HepG2 (cell line): ENCODE results near the gene CTSW. TPM values are rescaled to one million over a fixed set of nuclear protein-coding genes. Genes with fewer than 3 reads are reported as not detected.
A peak's percentile ranks its signal among the peaks of the same experiment; 100 is the strongest.

Experiments used
- MTF1 ChIP-seq: sonication (generic); formaldehyde crosslinking; IDR thresholded peaks from 2 replicates; pipeline ENCODE4 v1.5.0; 2020; ENCODE audit warnings: missing genetic modification reagents
- PCBP2 ChIP-seq: fragments of 200-400 bp; formaldehyde crosslinking; optimal IDR thresholded peaks from 2 replicates; pipeline ENCODE3; 2018; ENCODE audit warnings: low read length, low read depth; ENCODE audit not compliant: poor library complexity, severe bottlenecking
- SNAI1 ChIP-seq: sonication (generic); formaldehyde crosslinking; IDR thresholded peaks from 2 replicates; pipeline ENCODE4 v1.5.0; 2020; ENCODE audit warnings: mild to moderate bottlenecking, missing genetic modification reagents, borderline replicate concordance
- ZNF350 ChIP-seq: sonication (generic); formaldehyde crosslinking; IDR thresholded peaks from 2 replicates; pipeline ENCODE4 v1.4.0; 2020; ENCODE audit warnings: mild to moderate bottlenecking, low read depth, missing genetic modification reagents, borderline replicate concordance
- ZNF724P ChIP-seq: sonication (generic); formaldehyde crosslinking; IDR thresholded peaks from 2 replicates; pipeline ENCODE4 v1.8.0; 2022; ENCODE audit warnings: missing genetic modification reagents, borderline replicate concordance
- ZSCAN21 ChIP-seq: sonication (generic); formaldehyde crosslinking; IDR thresholded peaks from 2 replicates; pipeline ENCODE4 v1.8.0; 2022; ENCODE audit warnings: mild to moderate bottlenecking, missing genetic modification reagents, moderate library complexity, borderline replicate concordance
- ZSCAN31 ChIP-seq: sonication (generic); formaldehyde crosslinking; IDR thresholded peaks from 2 replicates; pipeline ENCODE4 v1.5.0; 2020; ENCODE audit warnings: low read depth, mild to moderate bottlenecking, missing genetic modification reagents
- polyA plus RNA-seq, 8 experiments: library from polyadenylated mRNA; depleted of rRNA in 3 of 8; stranded (reverse) in 7 of 8; unstranded in 1 of 8; fragments of >200 nt; fragmentation: Illumina TruSeq in 4 of 8; extraction: Trizol in 4 of 8; gene quantifications; 2 replicates each; pipeline versions ENCODE4 v1.2.1 to v1.2.3, GENCODE V29; 2011 to 2016; ENCODE audit warnings: low read depth in 4 of 8, missing spikeins in 1 of 8, mixed read lengths in 1 of 8; ENCODE audit not compliant: insufficient read depth in 1 of 8
- total RNA-seq, 5 experiments: library from RNA; depleted of rRNA; stranded (reverse); fragments of >200 nt; fragmentation: Illumina TruSeq; extraction: Trizol; gene quantifications; 2 replicates each; pipeline ENCODE4 v1.2.3, GENCODE V29; 2016; ENCODE audit warnings: low read depth in 1 of 5
- TF ChIP-seq, protein P1 (sequence below): sonication (generic); formaldehyde crosslinking; IDR thresholded peaks from 2 replicates; pipeline ENCODE4 v1.4.0; 2020; ENCODE audit warnings: missing genetic modification reagents, borderline replicate concordance
- TF ChIP-seq, protein P2 (sequence below): sonication (generic); formaldehyde crosslinking; IDR thresholded peaks from 2 replicates; pipeline ENCODE4 v1.4.0; 2020; ENCODE audit warnings: missing genetic modification reagents
- TF ChIP-seq, protein P3 (sequence below): sonication (generic); formaldehyde crosslinking; IDR thresholded peaks from 2 replicates; pipeline ENCODE4 v1.8.1; 2023; ENCODE audit warnings: mild to moderate bottlenecking, moderate library complexity, missing genetic modification reagents
- TF ChIP-seq, protein P4 (sequence below): sonication (generic); formaldehyde crosslinking; IDR thresholded peaks from 2 replicates; pipeline ENCODE4 v1.8.0; 2022; ENCODE audit warnings: mild to moderate bottlenecking, missing genetic modification reagents, borderline replicate concordance
- TF ChIP-seq, protein P5 (sequence below): sonication (generic); formaldehyde crosslinking; IDR thresholded peaks from 2 replicates; pipeline ENCODE4 v1.9.0; 2022; ENCODE audit warnings: low read depth, missing genetic modification reagents
- TF ChIP-seq, protein P6 (sequence below): sonication (generic); formaldehyde crosslinking; IDR thresholded peaks from 2 replicates; pipeline ENCODE4 v1.4.0; 2020; ENCODE audit warnings: mild to moderate bottlenecking, low read depth, missing genetic modification reagents

CTSW gene
- total and polyA plus RNA-seq, 2 of the 13 experiments (the other 11 are each of a cell fraction or from before 2014, with no cell fraction given), result 0.09 TPM; not detected in 1

DNA sequence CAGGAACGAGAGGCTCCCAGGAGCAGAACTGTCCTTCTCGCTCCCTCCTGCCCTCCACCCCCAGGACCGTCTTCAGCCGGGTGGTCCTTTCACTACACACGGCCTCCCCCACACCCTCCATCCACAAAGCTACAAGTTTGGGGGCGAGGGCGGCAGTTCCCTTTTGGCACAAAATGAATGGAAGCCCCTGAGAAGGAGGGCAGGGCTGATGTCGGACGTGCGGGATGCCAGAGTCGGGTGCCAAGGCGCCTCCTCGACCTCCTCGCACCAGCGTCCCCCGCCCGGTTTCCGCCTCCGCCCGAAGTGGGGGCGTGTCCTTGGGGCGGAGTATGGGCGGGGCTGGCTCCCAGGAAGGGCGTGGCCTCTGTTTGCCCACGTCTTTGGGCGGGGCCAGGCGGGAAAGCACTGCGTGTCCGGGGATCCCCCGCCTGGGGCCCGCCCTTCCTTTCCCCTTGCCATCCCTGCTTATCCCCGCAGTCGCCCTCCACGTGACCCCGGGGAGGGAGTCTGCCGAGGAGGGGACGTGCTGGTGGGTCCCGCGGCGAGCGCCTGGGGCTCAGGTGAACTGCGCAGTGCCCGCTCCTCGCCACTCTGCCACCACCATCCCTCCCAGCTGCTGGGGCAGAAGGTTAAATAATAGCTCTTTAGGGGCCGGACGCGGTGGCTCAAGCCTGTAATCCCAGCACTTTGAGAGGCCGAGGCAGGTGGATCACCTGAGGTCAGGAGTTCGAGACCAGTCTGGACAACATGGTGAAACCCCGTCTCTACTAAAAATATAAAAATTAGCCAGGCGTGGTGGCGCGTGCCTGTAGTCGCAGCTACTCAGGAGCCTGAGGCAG lies 6.1 kb upstream of the CTSW start (continued):
- TF ChIP-seq, protein P1, sequence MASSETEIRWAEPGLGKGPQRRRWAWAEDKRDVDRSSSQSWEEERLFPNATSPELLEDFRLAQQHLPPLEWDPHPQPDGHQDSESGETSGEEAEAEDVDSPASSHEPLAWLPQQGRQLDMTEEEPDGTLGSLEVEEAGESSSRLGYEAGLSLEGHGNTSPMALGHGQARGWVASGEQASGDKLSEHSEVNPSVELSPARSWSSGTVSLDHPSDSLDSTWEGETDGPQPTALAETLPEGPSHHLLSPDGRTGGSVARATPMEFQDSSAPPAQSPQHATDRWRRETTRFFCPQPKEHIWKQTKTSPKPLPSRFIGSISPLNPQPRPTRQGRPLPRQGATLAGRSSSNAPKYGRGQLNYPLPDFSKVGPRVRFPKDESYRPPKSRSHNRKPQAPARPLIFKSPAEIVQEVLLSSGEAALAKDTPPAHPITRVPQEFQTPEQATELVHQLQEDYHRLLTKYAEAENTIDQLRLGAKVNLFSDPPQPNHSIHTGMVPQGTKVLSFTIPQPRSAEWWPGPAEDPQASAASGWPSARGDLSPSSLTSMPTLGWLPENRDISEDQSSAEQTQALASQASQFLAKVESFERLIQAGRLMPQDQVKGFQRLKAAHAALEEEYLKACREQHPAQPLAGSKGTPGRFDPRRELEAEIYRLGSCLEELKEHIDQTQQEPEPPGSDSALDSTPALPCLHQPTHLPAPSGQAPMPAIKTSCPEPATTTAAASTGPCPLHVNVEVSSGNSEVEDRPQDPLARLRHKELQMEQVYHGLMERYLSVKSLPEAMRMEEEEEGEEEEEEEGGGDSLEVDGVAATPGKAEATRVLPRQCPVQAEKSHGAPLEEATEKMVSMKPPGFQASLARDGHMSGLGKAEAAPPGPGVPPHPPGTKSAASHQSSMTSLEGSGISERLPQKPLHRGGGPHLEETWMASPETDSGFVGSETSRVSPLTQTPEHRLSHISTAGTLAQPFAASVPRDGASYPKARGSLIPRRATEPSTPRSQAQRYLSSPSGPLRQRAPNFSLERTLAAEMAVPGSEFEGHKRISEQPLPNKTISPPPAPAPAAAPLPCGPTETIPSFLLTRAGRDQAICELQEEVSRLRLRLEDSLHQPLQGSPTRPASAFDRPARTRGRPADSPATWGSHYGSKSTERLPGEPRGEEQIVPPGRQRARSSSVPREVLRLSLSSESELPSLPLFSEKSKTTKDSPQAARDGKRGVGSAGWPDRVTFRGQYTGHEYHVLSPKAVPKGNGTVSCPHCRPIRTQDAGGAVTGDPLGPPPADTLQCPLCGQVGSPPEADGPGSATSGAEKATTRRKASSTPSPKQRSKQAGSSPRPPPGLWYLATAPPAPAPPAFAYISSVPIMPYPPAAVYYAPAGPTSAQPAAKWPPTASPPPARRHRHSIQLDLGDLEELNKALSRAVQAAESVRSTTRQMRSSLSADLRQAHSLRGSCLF, result no peak
- TF ChIP-seq, protein P2, sequence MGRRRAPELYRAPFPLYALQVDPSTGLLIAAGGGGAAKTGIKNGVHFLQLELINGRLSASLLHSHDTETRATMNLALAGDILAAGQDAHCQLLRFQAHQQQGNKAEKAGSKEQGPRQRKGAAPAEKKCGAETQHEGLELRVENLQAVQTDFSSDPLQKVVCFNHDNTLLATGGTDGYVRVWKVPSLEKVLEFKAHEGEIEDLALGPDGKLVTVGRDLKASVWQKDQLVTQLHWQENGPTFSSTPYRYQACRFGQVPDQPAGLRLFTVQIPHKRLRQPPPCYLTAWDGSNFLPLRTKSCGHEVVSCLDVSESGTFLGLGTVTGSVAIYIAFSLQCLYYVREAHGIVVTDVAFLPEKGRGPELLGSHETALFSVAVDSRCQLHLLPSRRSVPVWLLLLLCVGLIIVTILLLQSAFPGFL (CRISPR knock-in tag), result no peak
- TF ChIP-seq, protein P3, sequence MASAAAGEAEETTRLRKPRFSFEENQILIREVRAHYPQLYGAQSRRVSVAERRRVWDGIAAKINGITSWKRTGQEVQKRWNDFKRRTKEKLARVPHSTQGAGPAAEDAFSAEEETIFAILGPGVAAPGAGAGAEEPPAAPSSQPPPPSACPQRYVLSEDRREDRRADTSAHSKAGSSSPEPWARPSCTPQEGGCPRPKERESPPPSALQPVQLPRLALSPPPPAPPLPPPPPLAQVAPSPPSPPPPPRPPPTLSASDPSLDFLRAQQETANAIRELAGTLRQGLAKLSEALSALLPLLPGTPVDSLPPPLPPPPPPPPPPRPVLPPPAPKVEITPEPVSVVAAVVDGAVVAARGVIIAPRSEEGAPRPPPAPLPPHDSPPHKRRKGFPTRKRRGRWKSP (CRISPR knock-in tag), result no peak; the same call in 1 of the 2 replicates
- TF ChIP-seq ZSCAN31 (CRISPR knock-in tag), result no peak
- 0 out of 2 replicates have a peak, but pooled peaks have one; percentile 52 for TF ChIP-seq SNAI1
- TF ChIP-seq, protein P4, sequence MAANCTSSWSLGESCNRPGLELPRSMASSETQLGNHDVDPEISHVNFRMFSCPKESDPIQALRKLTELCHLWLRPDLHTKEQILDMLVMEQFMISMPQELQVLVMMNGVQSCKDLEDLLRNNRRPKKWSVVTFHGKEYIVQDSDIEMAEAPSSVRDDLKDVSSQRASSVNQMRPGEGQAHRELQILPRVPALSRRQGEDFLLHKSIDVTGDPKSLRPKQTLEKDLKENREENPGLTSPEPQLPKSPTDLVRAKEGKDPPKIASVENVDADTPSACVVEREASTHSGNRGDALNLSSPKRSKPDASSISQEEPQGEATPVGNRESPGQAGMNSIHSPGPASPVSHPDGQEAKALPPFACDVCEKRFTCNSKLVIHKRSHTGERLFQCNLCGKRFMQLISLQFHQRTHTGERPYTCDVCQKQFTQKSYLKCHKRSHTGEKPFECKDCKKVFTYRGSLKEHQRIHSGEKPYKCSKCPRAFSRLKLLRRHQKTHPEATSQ (CRISPR knock-in tag), result no peak
- TF ChIP-seq ZNF350 (CRISPR knock-in tag), result peak; percentile 83
- TF ChIP-seq, protein P5, sequence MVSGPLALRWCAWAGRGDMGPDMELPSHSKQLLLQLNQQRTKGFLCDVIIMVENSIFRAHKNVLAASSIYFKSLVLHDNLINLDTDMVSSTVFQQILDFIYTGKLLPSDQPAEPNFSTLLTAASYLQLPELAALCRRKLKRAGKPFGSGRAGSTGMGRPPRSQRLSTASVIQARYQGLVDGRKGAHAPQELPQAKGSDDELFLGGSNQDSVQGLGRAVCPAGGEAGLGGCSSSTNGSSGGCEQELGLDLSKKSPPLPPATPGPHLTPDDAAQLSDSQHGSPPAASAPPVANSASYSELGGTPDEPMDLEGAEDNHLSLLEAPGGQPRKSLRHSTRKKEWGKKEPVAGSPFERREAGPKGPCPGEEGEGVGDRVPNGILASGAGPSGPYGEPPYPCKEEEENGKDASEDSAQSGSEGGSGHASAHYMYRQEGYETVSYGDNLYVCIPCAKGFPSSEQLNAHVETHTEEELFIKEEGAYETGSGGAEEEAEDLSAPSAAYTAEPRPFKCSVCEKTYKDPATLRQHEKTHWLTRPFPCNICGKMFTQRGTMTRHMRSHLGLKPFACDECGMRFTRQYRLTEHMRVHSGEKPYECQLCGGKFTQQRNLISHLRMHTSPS (CRISPR knock-in tag), result peak; percentile 62; the same call in 1 of the 2 replicates
- no peak for TF ChIP-seq PCBP2
- TF ChIP-seq, protein P6, sequence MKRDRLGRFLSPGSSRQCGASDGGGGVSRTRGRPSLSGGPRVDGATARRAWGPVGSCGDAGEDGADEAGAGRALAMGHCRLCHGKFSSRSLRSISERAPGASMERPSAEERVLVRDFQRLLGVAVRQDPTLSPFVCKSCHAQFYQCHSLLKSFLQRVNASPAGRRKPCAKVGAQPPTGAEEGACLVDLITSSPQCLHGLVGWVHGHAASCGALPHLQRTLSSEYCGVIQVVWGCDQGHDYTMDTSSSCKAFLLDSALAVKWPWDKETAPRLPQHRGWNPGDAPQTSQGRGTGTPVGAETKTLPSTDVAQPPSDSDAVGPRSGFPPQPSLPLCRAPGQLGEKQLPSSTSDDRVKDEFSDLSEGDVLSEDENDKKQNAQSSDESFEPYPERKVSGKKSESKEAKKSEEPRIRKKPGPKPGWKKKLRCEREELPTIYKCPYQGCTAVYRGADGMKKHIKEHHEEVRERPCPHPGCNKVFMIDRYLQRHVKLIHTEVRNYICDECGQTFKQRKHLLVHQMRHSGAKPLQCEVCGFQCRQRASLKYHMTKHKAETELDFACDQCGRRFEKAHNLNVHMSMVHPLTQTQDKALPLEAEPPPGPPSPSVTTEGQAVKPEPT, result no peak
- no peak for TF ChIP-seq ZSCAN21
- no peak for TF ChIP-seq ZNF724P (CRISPR knock-in tag)
- no peak for TF ChIP-seq MTF1 (CRISPR knock-in tag)
